A549 (cell line): Measurements from ENCODE around the gene BTK. TPM values are rescaled to one million over a fixed set of nuclear protein-coding genes. Genes with fewer than 3 reads are reported as not detected.

Experiments
- ATAC-seq, 2 experiments: fragments of 200-7000 bp in 1 of 2; fragments of >200 bp in 1 of 2; cut with Nextera tagmentation in 1 of 2; cut with Tn5 transposase in 1 of 2; 3 replicates each; pipeline versions ENCODE4 v1.8.0 to v1.9.1; 2018 to 2020; ENCODE audit warnings: mild to moderate bottlenecking in 1 of 2, moderate library complexity in 1 of 2
- CTCF ChIA-PET: fragments of 300-600 bp; sonication (Branson Sonifier 250); formaldehyde crosslinking; extraction: SDS; loops from one replicate; lab custom pipeline; 2021; ENCODE audit warnings: antibody characterized with exemption, inconsistent platforms; lab: Yijun Ruan, JAX
- POLR2A ChIA-PET: fragments of 350-600 bp; formaldehyde crosslinking; extraction: SDS; loops from one replicate; lab custom pipeline; 2021; ENCODE audit warnings: antibody characterized with exemption, inconsistent platforms; lab: Yijun Ruan, JAX
- DNase-seq, 2 experiments: peaks; one replicate each; pipeline versions ENCODE4 v3.0.0 to v3.0.0-alpha.2; 2011 to 2016; ENCODE audit warnings: low read depth in 1 of 2, low spot score in 1 of 2
- FAIRE-seq: peaks from 2 replicates; lab custom pipeline; 2011; peaks lifted over from hg19 to GRCh38; lab: Jason Lieb, UNC
- H3K27ac ChIP-seq, 2 experiments: fragments of >200 bp; sonication (Bioruptor Twin); formaldehyde crosslinking; 3 replicates each; pipeline ENCODE4 v1.5.1; 2016 to 2017
- H3K4me1 ChIP-seq: fragments of >200 bp; sonication (Bioruptor Twin); formaldehyde crosslinking; 3 replicates; pipeline ENCODE4 v1.6.1; 2016
- H3K4me2 ChIP-seq: fragments of >200 bp; sonication (Bioruptor Twin); formaldehyde crosslinking; 3 replicates; pipeline ENCODE4 v1.6.1; 2016
- H3K4me3 ChIP-seq: fragments of >200 bp; sonication (Bioruptor Twin); formaldehyde crosslinking; 3 replicates; pipeline ENCODE4 v1.5.1; 2016
- H3K9me3 ChIP-seq: fragments of >200 bp; sonication (Bioruptor Twin); formaldehyde crosslinking; 3 replicates; pipeline ENCODE4 v1.6.1; 2016
- BCL3 ChIP-seq: fragments of >200 bp; sonication (Bioruptor Twin); formaldehyde crosslinking; IDR thresholded peaks from 3 replicates; pipeline ENCODE4 v1.6.1; 2016
- BHLHE40 ChIP-seq: IDR thresholded peaks from 2 replicates; pipeline ENCODE4 v1.6.1; 2012; ENCODE audit warnings: low read depth, low read length, inconsistent platforms
- CEBPB ChIP-seq, 2 experiments: fragments of >200 bp in 1 of 2; sonication (Bioruptor Twin) in 1 of 2; formaldehyde crosslinking in 1 of 2; IDR thresholded peaks; 2 replicates each; pipeline ENCODE4 v1.6.1; 2012 to 2016
- CHD4 ChIP-seq: fragments of 200-600 bp; sonication (generic); IDR thresholded peaks from 2 replicates; pipeline ENCODE4 v1.6.1; 2016; ENCODE audit warnings: antibody characterized with exemption, mild to moderate bottlenecking, borderline replicate concordance
- E2F6 ChIP-seq: IDR thresholded peaks from 2 replicates; pipeline ENCODE4 v1.6.1; 2012; ENCODE audit warnings: low read depth, borderline replicate concordance
- ELK1 ChIP-seq: fragments of 150-350 bp; IDR thresholded peaks from 2 replicates; pipeline ENCODE4 v1.6.1; 2014; ENCODE audit warnings: low read depth, mild to moderate bottlenecking, low read length
- FOSL2 ChIP-seq, 2 experiments: fragments of 450-650 bp in 1 of 2; fragments of >200 bp in 1 of 2; sonication (Bioruptor Twin) in 1 of 2; formaldehyde crosslinking; IDR thresholded peaks; 2 replicates each; pipeline versions ENCODE4 v1.5.0 to v1.6.1; 2016 to 2020; ENCODE audit warnings: mild to moderate bottlenecking in 1 of 2, moderate library complexity in 1 of 2
- HES2 ChIP-seq: fragments of >200 bp; sonication (Bioruptor Twin); formaldehyde crosslinking; IDR thresholded peaks from 2 replicates; pipeline ENCODE4 v1.6.1; 2016
- HOXB5 ChIP-seq: fragments of 250-450 bp; sonication (Bioruptor Pico); IDR thresholded peaks from 2 replicates; pipeline ENCODE4 v1.5.0; 2020; ENCODE audit warnings: mild to moderate bottlenecking, moderate library complexity
- JUN ChIP-seq, 2 experiments: fragments of >200 bp; sonication (Bioruptor Twin); formaldehyde crosslinking; IDR thresholded peaks; 2 replicates in 1 of 2; 3 replicates in 1 of 2; pipeline ENCODE4 v1.6.1; 2016 to 2017
- JUNB ChIP-seq: fragments of >200 bp; sonication (Bioruptor Twin); formaldehyde crosslinking; IDR thresholded peaks from 2 replicates; pipeline ENCODE4 v1.6.1; 2016
- KDM1A ChIP-seq: fragments of 200-600 bp; sonication (generic); IDR thresholded peaks from 2 replicates; pipeline ENCODE4 v1.6.1; 2016; ENCODE audit warnings: low read depth, mild to moderate bottlenecking
- KDM5A ChIP-seq: fragments of 200-600 bp; sonication (generic); IDR thresholded peaks from 2 replicates; pipeline ENCODE4 v1.6.1; 2016; ENCODE audit warnings: antibody characterized with exemption, mild to moderate bottlenecking
- MAX ChIP-seq: IDR thresholded peaks from 2 replicates; pipeline ENCODE4 v1.6.1; 2012
- MYC ChIP-seq: IDR thresholded peaks from 2 replicates; pipeline ENCODE4 v1.6.1; 2012; ENCODE audit warnings: mild to moderate bottlenecking, inconsistent platforms, low read length, improper control_type of control experiment, borderline replicate concordance
- NR3C1 ChIP-seq: fragments of >200 bp; sonication (Bioruptor Twin); formaldehyde crosslinking; IDR thresholded peaks from 3 replicates; pipeline ENCODE4 v1.6.1; 2017
- PBX3 ChIP-seq: IDR thresholded peaks from 2 replicates; pipeline ENCODE4 v1.6.1; 2012
- PHF8 ChIP-seq: fragments of 200-600 bp; sonication (generic); IDR thresholded peaks from 2 replicates; pipeline ENCODE4 v1.6.1; 2016; ENCODE audit warnings: low read depth, mild to moderate bottlenecking, antibody characterized with exemption, moderate library complexity, borderline replicate concordance
- POLR2A ChIP-seq: IDR thresholded peaks from 2 replicates; pipeline ENCODE4 v1.6.1; 2012; ENCODE audit warnings: mild to moderate bottlenecking, low read length
- POLR2AphosphoS2 ChIP-seq: conservative IDR thresholded peaks from 2 replicates; pipeline ENCODE4 v1.6.1; 2012; ENCODE audit warnings: low read length, improper control_type of control experiment, inconsistent platforms
- RAD21 ChIP-seq, 2 experiments: fragments of >200 bp in 1 of 2; sonication (Bioruptor Twin) in 1 of 2; formaldehyde crosslinking in 1 of 2; IDR thresholded peaks in 1 of 2; conservative IDR thresholded peaks in 1 of 2; 2 replicates in 1 of 2; 3 replicates in 1 of 2; pipeline ENCODE4 v1.6.1; 2012 to 2018; ENCODE audit warnings: inconsistent platforms in 1 of 2
- RARB ChIP-seq: fragments of 250-450 bp; sonication (Bioruptor Pico); IDR thresholded peaks from 2 replicates; pipeline ENCODE4 v1.8.0; 2021; ENCODE audit warnings: mild to moderate bottlenecking, moderate library complexity
- RFX5 ChIP-seq: fragments of 450-650 bp; IDR thresholded peaks from 2 replicates; pipeline ENCODE4 v1.7.1; 2014; ENCODE audit warnings: antibody characterized with exemption, mild to moderate bottlenecking, moderate library complexity
- SMC3 ChIP-seq: fragments of >200 bp; sonication (Bioruptor Twin); formaldehyde crosslinking; IDR thresholded peaks from 3 replicates; pipeline ENCODE4 v1.6.1; 2018; ENCODE audit warnings: inconsistent platforms
- TP53 ChIP-seq: fragments of 250-450 bp; sonication (Bioruptor Pico); IDR thresholded peaks from 2 replicates; pipeline ENCODE4 v1.5.0; 2021; ENCODE audit warnings: mild to moderate bottlenecking, moderate library complexity
- USF2 ChIP-seq: fragments of 450-650 bp; IDR thresholded peaks from 2 replicates; pipeline ENCODE4 v1.6.1; 2014; ENCODE audit warnings: antibody characterized with exemption
- WGBS: methylation state at CpG from one replicate; pipeline ENCODE4 v1.1.6; 2017; ENCODE audit errors: missing lambda C conversion rate; 5-methylcytosine and 5-hydroxymethylcytosine counted together
- polyA plus RNA-seq, 4 experiments: library from polyadenylated mRNA; depleted of rRNA in 3 of 4; stranded (reverse); fragments of >200 nt; fragmentation: RNase III in 1 of 4; extraction: RNeasy Plus Mini Kit Qiagen cat#74134 plus additional on column Dnase treatment in 1 of 4; gene quantifications; 2 replicates in 3 of 4; 3 replicates in 1 of 4; pipeline ENCODE4 v1.2.3, GENCODE V29; 2011 to 2017

BTK gene
- polyA plus RNA-seq, 2 of the 4 experiments (the other 2 are of a cell fraction): 0.18 to 0.26 TPM

GRCh38 chrX:101349193-101349562, 36.8 kb downstream of the BTK start:
- peak in 1 of 2 experiments; percentile 13; a peak in 3 of 6 replicates for ATAC-seq

GRCh38 chrX:101348452-101349192, 37.4 kb downstream of the BTK start, which contains the start of gene TIMM8A:
TIMM8A (minus strand) TSS chrX:101348742; CDS start chrX:101348664, 78 bp downstream.
- peaks cover 16% of the 10 kb centered on the region for H3K4me1 ChIP-seq
- CTCF ChIA-PET: interaction anchor here (1.0 to 2.3 kb wide), 2 partner anchors 11 to 42 kb away, joined by 3 to 6 read pairs; partner anchors contain the start of gene RPL36A
- POLR2A ChIA-PET: interaction anchor here (1.0 to 3.7 kb wide), 5 partner anchors 10 to 580 kb away, joined by 3 to 46 read pairs (median 3); partner anchors contain the start of genes GLA, HNRNPH2 and RPL36A
- peak within 1 kb of the TSS; percentile 98 to 99 for H3K27ac ChIP-seq
- peak; percentile 36 for FAIRE-seq
- 1% methylated on average over 23 of the region's 55 CpGs for WGBS
- peak within 1 kb of the TSS; percentile 85 for H3K4me2 ChIP-seq
- no peaks in the 10 kb centered on the region for H3K9me3 ChIP-seq
- ATAC-seq: peak; percentile 99
- peak; percentile 82 for DNase-seq
- peak within 1 kb of the TSS; percentile 85 for H3K4me3 ChIP-seq
- TF ChIP-seq POLR2A (peak; percentile 95), USF2 (peak; percentile 90), CHD4 (no peak), BCL3 (0 out of 3 replicates have a peak, but pooled peaks have one; percentile 43), RAD21 (conservative IDR thresholded peaks at IDR 0.05 in 1 of 2, IDR thresholded peaks at IDR 0.05 in 1 of 2) (no peak), NR3C1 (no peak), MAX (peak; percentile 92), MYC (0 out of 2 replicates have a peak, but pooled peaks have one; percentile 21), PBX3 (no peak), JUN (IDR thresholded peaks at IDR 0.05) (peak; percentile 40 to 81; a peak in 3 of 5 replicates), RARB (CRISPR knock-in tag) (no peak), HOXB5 (CRISPR knock-in tag) (no peak), E2F6 (peak; percentile 87), PHF8 (peak; percentile 71; the same call in 1 of the 2 replicates), KDM1A (no peak), HES2 (no peak)

More at GRCh38 chrX:101349193-101349562, 36.8 kb downstream of the BTK start:
- peak overlapping the region; percentile 98 to 99 for H3K27ac ChIP-seq
- POLR2A ChIA-PET: interaction anchor here (1.0 to 3.7 kb wide), 5 partner anchors 9 to 581 kb away, joined by 3 to 46 read pairs (median 3); partner anchors contain the start of genes GLA, HNRNPH2 and RPL36A
- FAIRE-seq (peak; percentile 63), DNase-seq (no peak)
- 33% methylated on average over 4 of the region's 4 CpGs for WGBS
- CTCF ChIA-PET: interaction anchor here (1.0 to 2.3 kb wide), 2 partner anchors 11 to 41 kb away, joined by 3 to 6 read pairs; partner anchors contain the start of gene RPL36A
- no peaks in the 10 kb centered on the region for H3K9me3 ChIP-seq
- TF ChIP-seq MAX (no peak), CEBPB (IDR thresholded peaks at IDR 0.05) (no peak), TP53 (CRISPR knock-in tag) (no peak), PBX3 (no peak), ELK1 (no peak), POLR2AphosphoS2 (no peak), NR3C1 (no peak), RARB (CRISPR knock-in tag) (no peak), FOSL2 (IDR thresholded peaks at IDR 0.05) (no peak), FOSL2 (CRISPR knock-in tag; IDR thresholded peaks at IDR 0.05) (no peak), RAD21 (conservative IDR thresholded peaks at IDR 0.05 in 1 of 2, IDR thresholded peaks at IDR 0.05 in 1 of 2) (no peak), SMC3 (no peak), RFX5 (no peak), KDM5A (no peak), JUNB (no peak), BHLHE40 (no peak)
- H3K4me3 ChIP-seq: peak overlapping the region; percentile 85
- H3K4me2 ChIP-seq: peak overlapping the region; percentile 68
- H3K4me1 ChIP-seq: peaks cover 16% of the 10 kb centered on the region
